Femur (tissue), 1 donor: ENCODE results near the gene SS18.

Source experiments
- DNase-seq: peaks from one replicate; pipeline ENCODE4 v3.0.0-alpha.2; 2017

SS18 gene

DNA sequence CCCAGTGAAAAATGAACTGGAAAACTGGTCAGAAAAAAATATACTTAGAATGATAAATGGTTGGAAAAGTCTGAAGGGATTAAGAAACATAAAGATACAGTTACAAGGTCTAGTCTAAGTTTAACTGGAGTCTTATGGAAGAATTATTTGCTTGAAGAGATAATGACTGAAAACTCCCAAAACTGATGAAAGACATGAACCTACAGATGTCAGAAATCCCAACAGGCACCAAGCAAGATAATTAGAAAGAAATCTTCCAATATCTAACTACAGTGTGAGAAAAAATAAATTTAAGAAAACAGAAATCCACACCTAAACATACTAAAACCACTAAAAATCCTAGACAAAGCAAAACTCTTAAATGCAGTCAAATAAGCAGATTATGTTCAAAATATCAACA lies 19.4 kb downstream of the SS18 start:
- no peak for DNase-seq

DNA sequence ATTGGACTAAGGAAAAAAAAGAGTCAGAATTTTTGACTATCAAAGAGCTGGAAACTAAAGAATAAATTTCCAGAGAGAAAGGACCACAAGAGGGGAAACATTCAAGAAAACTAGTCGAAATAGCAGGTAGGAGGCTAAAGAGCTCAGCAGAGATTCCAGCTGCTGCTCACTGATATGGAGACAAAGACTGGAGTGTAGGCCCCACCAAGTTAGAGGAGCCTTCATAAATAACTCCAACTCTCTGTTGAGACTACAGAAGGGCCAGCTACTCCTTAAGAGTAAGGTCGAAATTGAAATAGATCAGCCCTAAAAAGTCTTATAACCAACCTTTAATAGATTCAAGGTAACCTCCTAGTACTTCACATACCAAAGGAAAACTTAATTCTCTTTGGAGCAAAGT lies 31.1 kb downstream of the SS18 start:
- DNase-seq: no peak

- no peak for DNase-seq
Observed at GRCh38 chr18:26057344-26057773, 33.1 kb downstream of the SS18 start.

GRCh38 chr18:26056291-26056690 lies 34.1 kb downstream of the SS18 start:
- DNase-seq: no peak

DNA sequence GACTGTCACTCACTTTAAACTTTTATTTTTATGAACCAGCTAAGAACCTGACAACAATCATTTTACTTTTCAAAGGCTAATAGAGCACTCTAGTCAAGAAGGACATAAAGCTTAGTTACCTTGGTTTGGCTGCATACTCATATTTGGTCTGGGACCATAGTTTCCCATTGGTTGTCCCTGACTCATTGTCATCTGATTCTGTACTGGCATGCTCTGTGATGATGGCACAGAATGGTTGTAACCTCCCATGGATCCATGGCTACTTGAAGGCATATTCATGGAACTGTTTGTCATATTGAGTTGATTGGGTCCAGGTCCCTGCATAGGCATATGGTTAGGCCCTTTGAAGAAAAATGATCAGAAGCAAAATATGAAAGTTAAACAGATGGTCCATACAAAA lies 37.9 kb downstream of the SS18 start:
- DNase-seq: no peak

GRCh38 chr18:26051843-26052242 lies 38.6 kb downstream of the SS18 start:
- DNase-seq: no peak

- no peak for DNase-seq
Observed at GRCh38 chr18:26046419-26047077, 43.9 kb downstream of the SS18 start.

GRCh38 chr18:26044807-26045206 lies 45.6 kb downstream of the SS18 start:
- DNase-seq: no peak

DNA sequence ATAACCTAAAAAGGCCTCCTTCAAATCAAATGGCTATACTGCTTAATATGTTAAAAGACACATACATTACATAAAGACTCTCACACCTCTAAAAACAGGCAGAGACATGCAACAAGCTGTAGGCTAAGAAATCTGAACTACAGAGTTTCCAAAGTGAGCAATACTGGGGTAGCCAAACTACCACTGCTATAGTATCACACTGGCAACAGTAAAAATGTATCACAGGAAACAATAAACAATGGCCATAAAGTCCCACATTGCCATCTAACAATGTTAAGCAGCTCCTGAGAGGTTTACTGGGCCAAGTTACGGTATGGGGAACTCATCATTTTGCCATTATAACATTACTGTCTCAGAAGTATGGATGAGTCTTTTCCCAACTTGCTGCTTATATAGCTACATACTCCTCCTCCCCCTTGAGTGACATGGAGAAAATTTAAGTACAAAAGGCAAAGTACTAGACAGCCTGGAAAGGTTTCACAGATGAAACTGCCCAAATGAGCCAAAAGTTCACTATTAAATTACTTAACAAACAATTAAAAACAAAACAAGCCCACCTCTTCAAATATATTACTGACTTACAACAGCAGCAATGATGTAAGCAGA lies 50.3 kb downstream of the SS18 start:
- DNase-seq: no peak

DNA sequence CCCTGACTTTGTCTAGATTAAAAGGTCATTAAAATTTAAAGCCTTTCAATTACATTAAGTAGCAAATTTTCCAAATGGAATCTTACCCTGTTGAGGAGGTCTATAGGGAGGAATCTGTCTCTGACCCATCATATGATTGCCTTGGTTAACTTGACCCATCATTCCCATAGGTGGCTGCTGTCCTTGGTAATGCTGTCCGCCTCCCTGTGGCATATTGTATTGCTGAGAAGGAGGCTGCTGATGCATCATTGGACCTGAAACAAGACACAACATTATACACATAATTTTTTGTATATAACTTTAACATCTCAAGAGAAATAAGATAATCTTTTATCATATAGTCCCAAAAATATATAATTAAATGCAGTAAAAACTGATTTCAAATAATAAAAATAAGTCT lies 51.2 kb downstream of the SS18 start:
- DNase-seq: no peak

DNA sequence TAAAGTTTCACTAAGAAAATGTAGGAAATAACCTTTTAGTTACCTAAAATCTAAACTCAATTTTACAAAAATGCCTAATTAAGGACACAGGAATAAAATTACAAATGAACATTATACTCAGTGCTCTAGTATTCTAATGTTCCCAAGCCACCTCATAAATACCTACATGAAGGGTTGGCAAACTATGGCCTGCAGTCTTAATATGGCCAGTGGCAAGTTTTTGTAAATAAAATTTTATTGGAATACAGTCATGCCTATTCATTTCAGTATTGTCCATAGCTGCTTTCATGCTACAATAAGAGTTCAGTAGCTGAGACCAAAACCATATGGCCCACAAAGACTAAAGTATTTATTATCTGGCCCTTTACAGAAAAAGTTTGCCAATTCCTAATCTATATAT lies 53.8 kb downstream of the SS18 start:
- DNase-seq: no peak

DNA sequence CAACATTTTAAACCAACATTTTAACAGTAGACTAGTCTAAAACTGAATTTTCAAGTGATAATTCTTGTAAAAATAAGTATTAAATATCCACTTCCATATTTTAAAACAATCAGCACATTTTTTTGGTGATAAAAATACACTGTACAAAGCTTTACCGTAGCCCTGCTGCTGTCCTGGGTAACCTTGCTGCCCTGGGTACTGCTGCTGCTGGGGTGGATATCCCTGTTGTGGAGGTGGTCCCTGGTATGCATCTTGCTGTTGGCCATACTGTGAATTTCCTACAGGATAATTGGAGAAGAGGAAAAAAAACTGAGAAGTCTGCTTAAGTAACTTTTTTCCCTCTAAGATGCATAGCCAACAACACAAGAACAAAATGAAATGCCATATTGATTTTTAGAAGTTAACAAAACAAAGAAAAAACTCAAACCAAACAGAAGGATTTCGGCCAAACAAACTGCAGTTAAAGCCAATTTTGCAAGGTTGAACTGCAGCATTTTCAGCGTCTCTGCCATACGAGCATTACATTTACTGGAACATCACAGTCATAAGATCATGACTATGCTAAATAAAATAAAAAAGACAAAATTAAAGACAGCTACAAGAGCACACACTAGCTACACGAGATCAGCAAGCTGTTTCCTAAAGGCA lies 55.4 kb downstream of the SS18 start:
- no peak for DNase-seq

- no peak for DNase-seq
Observed at GRCh38 chr18:26022585-26022984, 67.8 kb downstream of the SS18 start.

GRCh38 chr18:26021061-26021754 lies 69.2 kb downstream of the SS18 start:
- DNase-seq: no peak

DNA sequence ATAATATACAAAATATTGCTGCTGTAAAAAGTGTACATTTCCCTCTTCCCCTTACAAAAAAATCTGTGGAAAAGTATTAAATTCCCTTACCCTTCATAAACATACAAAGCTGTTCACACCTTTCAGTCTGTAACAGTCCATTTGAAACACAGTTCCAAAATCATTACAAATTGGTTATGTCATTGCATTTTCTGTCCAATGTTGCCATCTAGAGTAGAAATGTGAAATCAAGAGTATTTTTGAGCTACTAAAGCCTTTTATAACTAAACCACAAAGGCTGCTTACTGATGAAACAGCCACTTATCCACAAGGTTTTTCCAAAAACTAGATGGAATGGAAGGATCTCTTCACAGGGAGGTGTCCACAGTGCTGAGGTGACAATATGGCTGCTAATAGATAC lies 72.5 kb downstream of the SS18 start:
- DNase-seq: no peak

- no peak for DNase-seq
Observed at GRCh38 chr18:26014462-26014861, 76.0 kb downstream of the SS18 start.

GRCh38 chr18:26008619-26009018 lies 81.8 kb downstream of the SS18 start:
- no peak for DNase-seq

- no peak for DNase-seq
Observed at GRCh38 chr18:26008096-26008495, 82.3 kb downstream of the SS18 start.

DNA sequence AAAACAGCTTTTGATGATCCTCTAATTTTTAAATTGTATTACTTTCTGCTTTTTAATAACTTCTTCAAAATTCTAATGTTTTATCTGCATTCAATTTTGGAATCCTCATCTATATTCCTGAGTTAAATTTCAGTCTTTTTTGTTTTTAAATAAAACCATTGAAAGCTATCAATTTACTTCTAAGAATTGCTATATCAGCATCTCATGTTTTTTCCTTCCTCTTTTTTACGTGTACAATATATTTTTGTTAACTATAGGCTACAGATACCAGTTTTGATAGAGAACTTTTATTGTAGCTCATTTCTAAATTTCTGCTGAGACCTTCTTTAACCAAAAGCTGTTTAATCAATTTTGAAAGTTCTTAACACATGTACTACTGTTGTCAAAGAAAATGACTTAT lies 84.5 kb downstream of the SS18 start:
- DNase-seq: no peak

DNA sequence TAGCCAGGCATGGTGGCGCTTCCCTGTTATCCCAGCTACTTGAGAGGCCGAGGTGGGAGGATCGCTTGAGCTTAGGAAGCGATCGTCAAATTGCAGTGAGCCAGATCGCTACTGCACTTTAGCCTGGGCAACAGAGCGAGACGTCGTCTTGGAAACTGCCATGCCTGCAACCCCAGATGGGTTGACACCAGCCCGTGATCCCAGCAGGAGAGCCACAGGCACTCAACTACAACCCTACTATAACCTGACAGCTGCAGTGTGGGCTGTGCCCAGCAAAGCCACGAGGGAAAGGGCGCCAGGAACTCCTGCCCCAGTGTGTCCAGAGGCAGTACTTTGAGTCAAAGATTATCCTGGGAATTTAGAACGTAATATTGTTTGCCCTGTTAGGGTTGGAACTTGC lies 85.6 kb downstream of the SS18 start:
- no peak for DNase-seq

DNA sequence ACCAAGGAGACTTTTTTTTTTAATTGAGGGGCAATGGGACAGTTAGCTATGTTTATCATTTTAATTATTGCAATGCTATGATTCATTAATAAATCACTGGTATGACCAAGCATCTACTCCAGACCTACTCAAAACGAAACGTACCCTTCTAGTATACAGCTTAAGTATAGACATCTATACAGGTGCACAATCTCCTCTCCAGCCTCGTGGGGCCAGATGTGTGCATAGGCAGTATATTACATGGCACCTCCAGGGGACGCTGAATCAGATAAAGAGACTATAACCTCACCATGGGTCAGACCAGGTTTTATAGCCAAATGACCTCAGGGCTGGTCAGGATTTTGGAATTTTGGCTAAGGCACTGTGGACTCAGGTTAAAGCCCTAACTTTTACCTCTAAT lies 86.6 kb downstream of the SS18 start:
- DNase-seq: no peak

DNA sequence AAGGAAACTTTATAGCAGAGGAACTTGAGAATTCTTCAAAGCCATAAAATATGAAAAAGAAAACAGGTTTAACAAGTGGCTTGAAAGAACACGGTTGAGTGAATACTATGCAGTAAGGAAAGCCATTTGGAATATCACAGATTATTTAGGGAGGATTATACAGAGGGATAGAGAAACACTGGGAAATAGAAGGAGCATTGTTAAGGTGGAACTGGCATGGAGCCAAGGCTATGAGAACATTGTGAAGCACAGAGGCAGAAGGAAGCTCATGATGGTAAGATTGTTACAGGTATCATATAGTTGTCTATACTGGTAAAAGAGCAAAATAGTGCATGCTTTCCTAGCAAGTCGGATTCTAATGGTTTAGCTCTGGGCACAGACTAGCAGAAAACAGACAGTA lies 87.1 kb downstream of the SS18 start:
- DNase-seq: no peak

DNA sequence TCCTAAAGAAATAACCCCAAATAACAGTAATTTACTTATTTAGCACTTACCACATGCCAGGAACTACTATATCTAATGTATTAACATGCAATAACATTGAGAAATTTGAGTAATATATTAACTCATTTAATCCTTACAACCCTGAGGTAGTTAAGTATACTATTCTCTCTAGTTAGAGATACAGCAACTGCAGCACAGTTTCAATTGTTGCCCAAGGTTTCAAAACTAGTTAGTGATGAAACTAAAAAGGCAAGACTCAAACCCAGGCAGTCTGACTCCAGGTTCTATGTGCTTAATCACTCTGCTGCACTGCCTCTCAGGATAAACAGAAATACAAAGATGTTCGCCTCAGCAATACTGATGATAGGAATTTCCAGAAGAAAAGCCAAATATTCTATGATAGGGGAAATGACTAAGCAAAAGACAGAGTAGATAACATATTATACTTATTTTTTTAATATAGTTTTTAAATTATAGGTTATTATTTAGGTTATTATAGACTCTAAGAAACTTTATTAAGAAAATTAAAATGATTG lies 88.0 kb downstream of the SS18 start:
- no peak for DNase-seq

GRCh38 chr18:25998461-25998860 lies 92.0 kb downstream of the SS18 start:
- DNase-seq: no peak
